Gastroesophageal sphincter (tissue), 3 donors: Measurements from ENCODE around the gene MYH11.

Experiments
- POLR2A ChIP-seq, 2 donors: fragments of 450-650 bp; IDR thresholded peaks; one replicate each; pipeline ENCODE4 v1.6.1; 2017; ENCODE audit warnings: antibody characterized with exemption in 2 of 2, mild to moderate bottlenecking in 2 of 2, moderate library complexity in 1 of 2
- POLR2AphosphoS5 ChIP-seq: sonication (generic); formaldehyde crosslinking; IDR thresholded peaks from one replicate; pipeline ENCODE4 v1.6.1; 2017; ENCODE audit warnings: antibody characterized with exemption
- TF ChIP-seq, protein P1 (sequence below), 4 experiments: fragments of 200-600 bp in 2 of 4; fragments of 450-650 bp in 2 of 4; sonication (generic) in 1 of 4; IDR thresholded peaks; one replicate each; pipeline ENCODE4 v1.5.1; 2017 to 2019; ENCODE audit warnings: antibody characterized with exemption in 4 of 4, mild to moderate bottlenecking in 2 of 4, moderate library complexity in 2 of 4

DNA sequence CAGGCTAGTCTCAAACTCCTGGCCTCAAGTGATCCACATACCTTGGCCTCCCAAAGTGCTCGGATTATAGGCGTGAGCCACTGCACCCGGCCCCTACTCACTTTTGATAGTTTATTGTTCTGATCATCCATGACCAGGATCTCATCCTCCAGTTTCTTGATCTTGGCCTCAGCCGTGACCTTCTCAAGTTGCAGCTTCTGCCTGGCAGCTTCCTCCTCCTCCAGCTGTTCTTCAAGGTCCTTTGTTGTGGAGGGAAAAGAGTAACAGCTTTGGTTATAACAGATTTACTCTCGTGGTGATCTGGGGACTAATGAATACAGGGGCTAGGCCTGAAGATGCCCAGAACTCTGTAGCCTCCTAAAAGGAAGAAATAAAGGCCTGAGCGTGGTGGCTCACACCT, 116.9 kb downstream of the MYH11 start:
- TF ChIP-seq, protein P1, sequence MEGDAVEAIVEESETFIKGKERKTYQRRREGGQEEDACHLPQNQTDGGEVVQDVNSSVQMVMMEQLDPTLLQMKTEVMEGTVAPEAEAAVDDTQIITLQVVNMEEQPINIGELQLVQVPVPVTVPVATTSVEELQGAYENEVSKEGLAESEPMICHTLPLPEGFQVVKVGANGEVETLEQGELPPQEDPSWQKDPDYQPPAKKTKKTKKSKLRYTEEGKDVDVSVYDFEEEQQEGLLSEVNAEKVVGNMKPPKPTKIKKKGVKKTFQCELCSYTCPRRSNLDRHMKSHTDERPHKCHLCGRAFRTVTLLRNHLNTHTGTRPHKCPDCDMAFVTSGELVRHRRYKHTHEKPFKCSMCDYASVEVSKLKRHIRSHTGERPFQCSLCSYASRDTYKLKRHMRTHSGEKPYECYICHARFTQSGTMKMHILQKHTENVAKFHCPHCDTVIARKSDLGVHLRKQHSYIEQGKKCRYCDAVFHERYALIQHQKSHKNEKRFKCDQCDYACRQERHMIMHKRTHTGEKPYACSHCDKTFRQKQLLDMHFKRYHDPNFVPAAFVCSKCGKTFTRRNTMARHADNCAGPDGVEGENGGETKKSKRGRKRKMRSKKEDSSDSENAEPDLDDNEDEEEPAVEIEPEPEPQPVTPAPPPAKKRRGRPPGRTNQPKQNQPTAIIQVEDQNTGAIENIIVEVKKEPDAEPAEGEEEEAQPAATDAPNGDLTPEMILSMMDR (IDR thresholded peaks at IDR 0.05): no peak
- TF ChIP-seq POLR2AphosphoS5 (no peak), POLR2A (IDR thresholded peaks at IDR 0.05) (no peak)
